KMS-11 (cell line): ENCODE results near the gene GNB5.

Experiments
- H2AFZ ChIP-seq: fragments of 200-600 bp; sonication (generic); 2 replicates; pipeline ENCODE4 v1.6.1; 2016; ENCODE audit warnings: antibody characterized with exemption, mixed run types, low read depth
- H3K27ac ChIP-seq: fragments of 200-600 bp; sonication (generic); 2 replicates; pipeline ENCODE4 v1.6.1; 2016; ENCODE audit warnings: mild to moderate bottlenecking, mixed run types
- H3K27me3 ChIP-seq: fragments of 200-600 bp; sonication (generic); 2 replicates; pipeline ENCODE4 v1.6.1; 2017; ENCODE audit warnings: mild to moderate bottlenecking, low read depth, mixed run types, moderate library complexity; ENCODE audit not compliant: insufficient read depth
- H3K36me3 ChIP-seq: fragments of 200-600 bp; sonication (generic); 2 replicates; pipeline ENCODE4 v1.6.1; 2017; ENCODE audit warnings: mild to moderate bottlenecking, mixed run types; ENCODE audit not compliant: insufficient read depth
- H3K4me1 ChIP-seq: fragments of 200-600 bp; sonication (generic); 2 replicates; pipeline ENCODE4 v1.6.1; 2016; ENCODE audit warnings: mild to moderate bottlenecking, low read depth, mixed run types; ENCODE audit not compliant: poor library complexity, severe bottlenecking
- H3K4me2 ChIP-seq: fragments of 200-600 bp; sonication (generic); 2 replicates; pipeline ENCODE4 v1.7.0; 2016; ENCODE audit warnings: mild to moderate bottlenecking, mixed run types
- H3K4me3 ChIP-seq: fragments of 200-600 bp; sonication (generic); IDR thresholded peaks from 2 replicates; pipeline ENCODE4 v1.6.1; 2017; ENCODE audit warnings: low read depth, low read length, mixed read lengths; ENCODE audit not compliant: insufficient read depth
- H3K79me2 ChIP-seq: fragments of 200-600 bp; sonication (generic); 2 replicates; pipeline ENCODE4 v1.6.1; 2016; ENCODE audit warnings: low read depth, mixed run types; ENCODE audit not compliant: insufficient read depth
- H3K9ac ChIP-seq: fragments of 200-600 bp; sonication (generic); 2 replicates; pipeline ENCODE4 v1.6.1; 2016; ENCODE audit warnings: mild to moderate bottlenecking, mixed run types
- H4K20me1 ChIP-seq: fragments of 200-600 bp; sonication (generic); 2 replicates; pipeline ENCODE4 v1.6.1; 2016; ENCODE audit warnings: mild to moderate bottlenecking, mixed run types; ENCODE audit not compliant: insufficient read depth
- TF ChIP-seq, protein P1 (sequence below): fragments of 200-600 bp; sonication (generic); conservative IDR thresholded peaks from 2 replicates; pipeline ENCODE4 v1.6.1; 2017; ENCODE audit warnings: low read depth, mild to moderate bottlenecking, antibody characterized with exemption, low read length, moderate library complexity, mixed read lengths

The GNB5 gene

DNA sequence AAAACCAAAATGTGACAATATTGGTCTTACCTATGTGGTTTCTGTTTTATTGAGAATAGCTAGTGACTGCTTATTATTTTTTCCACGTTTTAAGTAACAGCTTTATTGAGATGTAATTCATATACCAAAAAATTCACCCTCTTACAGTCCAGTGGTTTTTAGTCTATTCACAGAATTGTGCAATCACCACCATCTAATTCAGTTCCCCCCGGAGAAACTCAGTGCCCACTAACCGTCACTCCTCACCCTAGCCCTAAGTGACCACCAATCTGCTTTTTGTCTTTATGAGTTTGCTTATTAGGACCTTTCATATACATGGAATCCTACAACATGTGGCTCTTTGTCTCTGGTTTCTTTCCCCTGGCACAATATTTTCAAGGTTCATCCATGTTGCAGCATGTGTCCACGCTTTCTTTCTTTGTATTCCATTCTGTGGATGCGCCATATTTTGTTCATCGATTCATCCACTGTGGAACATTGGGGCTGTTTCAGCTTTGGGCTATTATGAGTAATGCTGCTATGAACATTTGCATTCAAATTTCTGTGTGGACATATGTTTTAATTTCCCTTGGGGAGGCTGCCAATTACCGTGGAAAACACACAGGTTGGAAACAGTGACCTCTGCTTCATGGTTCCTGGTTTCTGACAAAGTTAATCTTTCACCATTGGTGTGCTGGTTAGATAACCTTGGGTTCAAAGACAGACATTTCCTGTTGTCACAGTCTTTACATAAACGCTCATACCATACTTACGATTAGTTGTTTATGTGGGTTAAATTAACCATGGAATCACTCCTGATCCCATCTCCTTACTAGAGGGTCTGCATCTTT, 75.4 kb downstream of the GNB5 start:
- H4K20me1 ChIP-seq, result no peaks in the 10 kb centered on the region
- H3K4me3 ChIP-seq, result no peak overlapping the region
- no peak overlapping the region for H2AFZ ChIP-seq
- H3K36me3 ChIP-seq, result no peaks in the 10 kb centered on the region
- H3K27ac ChIP-seq, result no peak overlapping the region
- H3K9ac ChIP-seq, result no peak overlapping the region
- no peaks in the 10 kb centered on the region for H3K4me1 ChIP-seq
- H3K4me2 ChIP-seq, result no peak overlapping the region
- no peaks in the 10 kb centered on the region for H3K27me3 ChIP-seq
- no peaks in the 10 kb centered on the region for H3K79me2 ChIP-seq
- TF ChIP-seq, protein P1, sequence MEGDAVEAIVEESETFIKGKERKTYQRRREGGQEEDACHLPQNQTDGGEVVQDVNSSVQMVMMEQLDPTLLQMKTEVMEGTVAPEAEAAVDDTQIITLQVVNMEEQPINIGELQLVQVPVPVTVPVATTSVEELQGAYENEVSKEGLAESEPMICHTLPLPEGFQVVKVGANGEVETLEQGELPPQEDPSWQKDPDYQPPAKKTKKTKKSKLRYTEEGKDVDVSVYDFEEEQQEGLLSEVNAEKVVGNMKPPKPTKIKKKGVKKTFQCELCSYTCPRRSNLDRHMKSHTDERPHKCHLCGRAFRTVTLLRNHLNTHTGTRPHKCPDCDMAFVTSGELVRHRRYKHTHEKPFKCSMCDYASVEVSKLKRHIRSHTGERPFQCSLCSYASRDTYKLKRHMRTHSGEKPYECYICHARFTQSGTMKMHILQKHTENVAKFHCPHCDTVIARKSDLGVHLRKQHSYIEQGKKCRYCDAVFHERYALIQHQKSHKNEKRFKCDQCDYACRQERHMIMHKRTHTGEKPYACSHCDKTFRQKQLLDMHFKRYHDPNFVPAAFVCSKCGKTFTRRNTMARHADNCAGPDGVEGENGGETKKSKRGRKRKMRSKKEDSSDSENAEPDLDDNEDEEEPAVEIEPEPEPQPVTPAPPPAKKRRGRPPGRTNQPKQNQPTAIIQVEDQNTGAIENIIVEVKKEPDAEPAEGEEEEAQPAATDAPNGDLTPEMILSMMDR, result no peak

DNA sequence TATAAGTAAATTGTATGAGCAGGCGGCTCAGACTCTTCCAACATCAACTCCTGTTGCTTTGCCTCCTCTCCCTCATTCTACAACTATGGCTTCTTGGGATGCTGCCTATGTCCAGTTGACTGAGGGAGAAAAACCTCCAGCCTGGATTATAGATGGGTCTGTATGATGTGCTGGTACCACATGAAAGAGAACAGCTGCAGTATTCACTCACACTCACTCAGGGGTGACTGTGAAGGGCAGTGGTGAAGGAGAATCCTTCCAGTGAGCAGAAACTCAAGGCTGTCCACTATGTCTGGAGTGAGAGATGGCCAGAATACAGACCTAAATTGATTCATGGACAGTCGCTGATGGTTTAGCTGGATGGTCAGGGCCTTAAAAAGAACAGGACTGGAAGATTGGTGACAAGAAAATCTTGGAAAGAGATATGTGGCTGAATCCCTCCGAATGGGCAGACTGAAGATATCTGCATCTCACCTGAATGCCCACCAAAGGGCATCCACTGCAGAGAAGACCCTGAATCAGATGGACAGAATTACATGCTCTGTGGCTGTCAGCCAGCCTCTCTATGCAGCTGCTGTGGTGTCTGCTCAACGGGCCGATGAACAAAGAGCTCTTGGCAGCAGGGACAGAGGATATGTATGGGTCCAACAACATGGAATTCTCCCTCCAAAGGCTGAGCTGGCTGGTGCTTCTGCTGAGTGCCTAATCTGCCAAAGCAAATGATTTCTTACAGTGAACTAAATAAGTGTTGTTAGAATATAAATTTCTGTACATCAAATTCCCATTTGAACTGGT, 76.7 kb downstream of the GNB5 start:
- Histone ChIP-seq H3K4me1 (no peaks in the 10 kb centered on the region), H3K27ac (no peak overlapping the region), H3K79me2 (no peaks in the 10 kb centered on the region), H3K9ac (no peak overlapping the region), H3K4me2 (no peak overlapping the region), H3K36me3 (no peaks in the 10 kb centered on the region), H3K27me3 (no peaks in the 10 kb centered on the region), H3K4me3 (no peak overlapping the region), H4K20me1 (no peaks in the 10 kb centered on the region), H2AFZ (no peak overlapping the region)
- TF ChIP-seq, protein P1, result no peak

DNA sequence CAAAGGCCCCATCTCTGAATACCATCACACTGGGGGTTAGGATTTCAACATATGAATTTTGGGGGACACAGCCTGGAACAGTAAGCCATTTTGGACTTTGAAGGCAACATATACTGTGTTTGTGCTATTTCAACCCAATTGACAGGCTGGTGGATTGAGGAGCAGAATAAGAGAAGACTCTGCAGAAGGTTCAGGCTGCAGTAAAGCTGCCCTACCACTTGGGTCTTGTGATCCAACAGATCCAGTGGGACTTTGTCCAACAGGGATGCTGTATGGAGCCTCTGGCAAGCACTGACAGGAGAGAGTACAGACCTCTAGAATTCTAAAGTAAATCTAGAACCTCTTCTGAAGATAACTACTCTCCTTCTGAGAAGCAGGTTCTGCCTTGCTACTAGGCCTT, 77.5 kb downstream of the GNB5 start:
- no peak overlapping the region for H3K4me3 ChIP-seq
- H3K9ac ChIP-seq, result no peak overlapping the region
- no peaks in the 10 kb centered on the region for H3K27me3 ChIP-seq
- H3K79me2 ChIP-seq, result no peaks in the 10 kb centered on the region
- no peaks in the 10 kb centered on the region for H3K4me1 ChIP-seq
- no peak overlapping the region for H3K27ac ChIP-seq
- TF ChIP-seq, protein P1, result no peak
- no peaks in the 10 kb centered on the region for H4K20me1 ChIP-seq
- H2AFZ ChIP-seq, result no peak overlapping the region
- H3K36me3 ChIP-seq, result no peaks in the 10 kb centered on the region
- H3K4me2 ChIP-seq, result no peak overlapping the region

DNA sequence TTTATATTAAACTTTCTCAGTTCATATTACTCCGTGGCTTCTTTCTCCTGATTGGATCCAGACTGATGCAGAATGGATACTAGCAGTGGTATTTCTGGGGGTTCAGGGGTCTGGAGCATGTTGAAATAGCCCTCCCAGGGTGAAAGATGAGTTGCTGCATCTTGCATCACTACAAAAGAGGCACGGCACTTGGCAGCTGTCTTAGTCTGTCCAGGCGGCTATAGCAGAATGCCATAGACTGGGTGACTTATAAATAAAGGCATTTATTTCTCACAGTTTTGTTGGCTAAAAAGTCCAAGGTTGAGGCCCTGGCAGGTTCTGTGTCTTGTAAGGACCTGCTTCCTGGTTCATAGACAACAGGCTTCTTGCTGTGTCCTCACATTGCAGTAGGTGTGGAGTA, 78.0 kb downstream of the GNB5 start:
- Histone ChIP-seq H3K27ac (no peak overlapping the region), H3K4me2 (no peak overlapping the region), H3K36me3 (no peaks in the 10 kb centered on the region), H3K4me3 (no peak overlapping the region), H3K27me3 (no peaks in the 10 kb centered on the region), H3K9ac (no peak overlapping the region), H3K4me1 (no peaks in the 10 kb centered on the region), H4K20me1 (no peaks in the 10 kb centered on the region), H2AFZ (no peak overlapping the region), H3K79me2 (no peaks in the 10 kb centered on the region)
- TF ChIP-seq, protein P1, result no peak
